GM18861 (cell line): ENCODE data around the gene SLC16A5.
"Not testable (repeated sequence)": the region's sequence is repeated elsewhere in the genome, so short reads cannot be mapped to it uniquely, and the experiment has no call there.

Experiments
- ATAC-seq: cut with Tn5 transposase; IDR thresholded peaks from one replicate; pipeline ENCODE4 v1.9.1; 2021; ENCODE audit not compliant: unreplicated experiment

SLC16A5 gene

GRCh38 chr17:75131278-75132017 is 43.7 kb downstream of the SLC16A5 start, which contains the start of gene NT5C:
Gene NT5C, minus strand, starts transcription at chr17:75131742. Its CDS starts 35 bp downstream, at chr17:75131707.
- peak; percentile 66 for ATAC-seq

- not testable (repeated sequence) for ATAC-seq
Measured at GRCh38 chr17:75132018-75133000, 44.6 kb downstream of the SLC16A5 start.

- no peak for ATAC-seq
Measured at GRCh38 chr17:75133001-75133400, 45.2 kb downstream of the SLC16A5 start.

- not testable (repeated sequence) for ATAC-seq
Measured at GRCh38 chr17:75133607-75134347, 46.0 kb downstream of the SLC16A5 start.

GRCh38 chr17:75135452-75135851 is 47.7 kb downstream of the SLC16A5 start:
- no peak for ATAC-seq

- no peak for ATAC-seq
Measured at GRCh38 chr17:75135946-75136345, 48.2 kb downstream of the SLC16A5 start.

GRCh38 chr17:75137762-75138161 is 50.0 kb downstream of the SLC16A5 start:
- not testable (repeated sequence) for ATAC-seq

- no peak for ATAC-seq
Measured at GRCh38 chr17:75138519-75138918, 50.8 kb downstream of the SLC16A5 start.

- ATAC-seq: no peak
Measured at GRCh38 chr17:75142236-75142971, 54.6 kb downstream of the SLC16A5 start.

GRCh38 chr17:75144816-75145512 is 57.2 kb downstream of the SLC16A5 start:
- no peak for ATAC-seq

- no peak for ATAC-seq
Measured at GRCh38 chr17:75146592-75146991, 58.8 kb downstream of the SLC16A5 start.

- ATAC-seq: no peak
Measured at GRCh38 chr17:75147878-75148546, 60.3 kb downstream of the SLC16A5 start.

- no peak for ATAC-seq
Measured at GRCh38 chr17:75151930-75152329, 64.2 kb downstream of the SLC16A5 start.

- ATAC-seq: no peak
Measured at GRCh38 chr17:75152523-75152921, 64.8 kb downstream of the SLC16A5 start.

- ATAC-seq: no peak
Measured at GRCh38 chr17:75152922-75153779, 65.4 kb downstream of the SLC16A5 start.

- ATAC-seq: peak; percentile 13
Measured at GRCh38 chr17:75153780-75154194, 66.0 kb downstream of the SLC16A5 start.

GRCh38 chr17:75154195-75155106 is 66.7 kb downstream of the SLC16A5 start, which contains the start of gene JPT1:
Gene JPT1, minus strand, starts transcription at chr17:75154512. Its CDS starts 115 bp downstream, at chr17:75154397.
- peak; percentile 91 for ATAC-seq
